ENCODE results near the gene KLF15.

DNA sequence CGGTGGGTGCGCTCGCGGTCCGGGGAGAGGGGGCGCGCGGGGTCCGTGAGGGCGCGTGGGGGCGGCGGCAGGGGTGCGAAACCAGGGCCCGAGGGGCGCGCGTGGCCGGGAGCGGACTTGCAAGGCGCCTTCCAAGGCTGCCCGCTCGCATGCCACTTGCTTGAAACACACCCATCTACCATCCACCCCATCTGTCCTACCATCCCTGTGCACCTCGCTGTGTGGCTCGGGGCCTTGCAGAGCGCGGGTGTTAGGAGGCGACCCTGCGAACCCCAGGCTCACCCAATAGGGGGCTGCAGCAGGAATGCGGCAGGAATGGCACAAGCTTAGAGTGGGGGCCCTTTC lies 37.7 kb upstream of the KLF15 start:
- TF ChIP-seq POLR2A (IDR thresholded peaks at IDR 0.05; ENCODE audit: low read length), result no peak
- TF ChIP-seq GATA1 (IDR thresholded peaks at IDR 0.05; ENCODE audit: low read depth, low read length), result no peak
